ENCODE measurements around the gene KIAA0319L. TPM values are rescaled to one million over a fixed set of nuclear protein-coding genes. Genes with fewer than 3 reads are reported as not detected.
A peak's percentile ranks its signal among the peaks of the same experiment; 100 is the strongest.

KIAA0319L gene
- total RNA-seq, 4 donors from 2014 or later, result 27.6 to 72.1 (median 53.8) TPM

DNA sequence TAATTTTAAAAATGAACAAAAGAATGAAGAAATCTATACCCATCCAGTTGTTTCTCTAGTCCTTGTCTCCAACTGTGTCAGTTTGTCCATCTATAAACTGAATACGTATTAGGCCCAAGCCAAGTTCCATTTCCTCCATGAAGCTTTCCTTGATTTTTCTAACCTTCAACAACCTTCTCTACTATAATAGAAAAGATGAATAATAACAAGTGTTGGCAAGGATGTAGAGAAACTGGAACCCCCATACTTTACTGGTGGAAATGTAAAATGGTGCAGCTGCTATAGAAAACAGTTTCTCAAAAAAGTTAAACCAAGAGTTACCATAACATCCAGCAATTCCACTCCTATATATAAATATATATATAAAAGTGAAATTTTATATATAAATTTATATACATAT lies 10.6 kb downstream of the KIAA0319L start:
- peaks cover 0 to 5% of the 10 kb centered on the region in 2 donors for H3K4me1 ChIP-seq
- no peak for TF ChIP-seq POLR2A (IDR thresholded peaks at IDR 0.05)
- no peak for TF ChIP-seq CTCF (IDR thresholded peaks at IDR 0.05)
- intact Hi-C loops (cut with DNase I; ENCODE audit: low total_unique reads), result no loop called here
- no peaks in the 10 kb centered on the region for H3K9me3 ChIP-seq
- no peaks in the 10 kb centered on the region for H3K36me3 ChIP-seq
- no peaks in the 10 kb centered on the region for H3K27me3 ChIP-seq
- H3K27ac ChIP-seq, result no peak overlapping the region
- no peak overlapping the region for H3K4me3 ChIP-seq
- DNase-seq, result no peak

DNA sequence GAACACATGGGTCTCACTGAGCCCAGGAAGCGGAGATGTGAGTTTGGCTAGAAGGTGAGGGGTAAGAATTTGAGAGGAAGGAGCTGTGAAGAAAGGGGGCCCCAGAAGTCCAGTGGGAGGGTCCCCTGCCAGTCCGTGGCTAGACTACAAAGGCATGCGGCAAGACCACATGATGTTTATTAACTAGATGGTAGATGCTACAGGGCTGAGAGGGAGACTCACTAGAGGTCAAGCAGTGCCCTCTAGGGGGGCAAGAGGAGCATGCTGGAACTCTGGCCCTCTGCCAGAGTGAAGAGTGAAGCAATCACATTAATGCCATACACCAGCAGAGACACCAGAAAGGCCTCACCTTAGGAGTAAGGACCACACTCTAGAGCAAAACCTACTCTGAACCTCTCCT lies 12.2 kb downstream of the KIAA0319L start:
- no peaks in the 10 kb centered on the region for H3K9me3 ChIP-seq
- H3K36me3 ChIP-seq, result no peaks in the 10 kb centered on the region
- H3K27me3 ChIP-seq, result no peaks in the 10 kb centered on the region
- TF ChIP-seq POLR2A (IDR thresholded peaks at IDR 0.05) (no peak), CTCF (IDR thresholded peaks at IDR 0.05) (no peak)
- no peak overlapping the region for H3K27ac ChIP-seq
- no peak for DNase-seq
- no peak overlapping the region for H3K4me3 ChIP-seq
- intact Hi-C loops (cut with DNase I; ENCODE audit: low total_unique reads), result no loop called here
- H3K4me1 ChIP-seq, result peaks cover 0 to 5% of the 10 kb centered on the region in 2 donors

GRCh38 chr1:35539824-35540261 lies 17.4 kb downstream of the KIAA0319L start:
- Histone ChIP-seq H3K27me3 (no peaks in the 10 kb centered on the region), H3K36me3 (no peaks in the 10 kb centered on the region), H3K4me1 (peaks cover 0 to 5% of the 10 kb centered on the region in 2 donors), H3K27ac (peak overlapping the region; percentile 21 to 57), H3K4me3 (no peak overlapping the region), H3K9me3 (no peaks in the 10 kb centered on the region)
- TF ChIP-seq POLR2A (IDR thresholded peaks at IDR 0.05), result no peak
- DNase-seq, result no peak
- intact Hi-C loops (cut with DNase I; ENCODE audit: low total_unique reads), result no loop called here

- no peak overlapping the region for H3K4me3 ChIP-seq
- no peaks in the 10 kb centered on the region for H3K9me3 ChIP-seq
- H3K4me1 ChIP-seq, result peaks cover 0 to 5% of the 10 kb centered on the region in 2 donors
- peak overlapping the region; percentile 21 to 57 for H3K27ac ChIP-seq
- intact Hi-C loops (cut with DNase I; ENCODE audit: low total_unique reads), result no loop called here
- H3K27me3 ChIP-seq, result no peaks in the 10 kb centered on the region
- no peak for DNase-seq
- TF ChIP-seq CTCF (IDR thresholded peaks at IDR 0.05) (no peak), POLR2A (IDR thresholded peaks at IDR 0.05) (no peak)
- no peaks in the 10 kb centered on the region for H3K36me3 ChIP-seq
Observed at GRCh38 chr1:35539073-35539823, 18.0 kb downstream of the KIAA0319L start.

- no peak overlapping the region for H3K4me3 ChIP-seq
- TF ChIP-seq POLR2A (IDR thresholded peaks at IDR 0.05) (no peak), CTCF (IDR thresholded peaks at IDR 0.05) (no peak)
- H3K4me1 ChIP-seq, result peaks cover 0 to 5% of the 10 kb centered on the region in 2 donors
- H3K27ac ChIP-seq, result peak overlapping the region in 1 of 2 donors; percentile 57
- intact Hi-C loops (cut with DNase I; ENCODE audit: low total_unique reads), result no loop called here
- no peaks in the 10 kb centered on the region for H3K27me3 ChIP-seq
- H3K9me3 ChIP-seq, result no peaks in the 10 kb centered on the region
- no peaks in the 10 kb centered on the region for H3K36me3 ChIP-seq
- DNase-seq, result no peak
Observed at GRCh38 chr1:35537806-35538205, 19.4 kb downstream of the KIAA0319L start.

Data from uterus (tissue), 4 donors.